ENCODE measurements around the gene AGT.

- no peak for TF ChIP-seq POLR2A (IDR thresholded peaks at IDR 0.05)
- TF ChIP-seq CTCF (IDR thresholded peaks at IDR 0.05), result no peak
Observed at GRCh38 chr1:230730977-230731376, 17.1 kb upstream of the AGT start.
